ENCODE measurements around the gene CDK17. TPM values are rescaled to one million over a fixed set of nuclear protein-coding genes. Genes with fewer than 3 reads are reported as not detected.

Gene CDK17
- polyA plus RNA-seq, 1 of the 3 experiments (the other 2 are of a cell fraction), result 11.7 TPM

DNA sequence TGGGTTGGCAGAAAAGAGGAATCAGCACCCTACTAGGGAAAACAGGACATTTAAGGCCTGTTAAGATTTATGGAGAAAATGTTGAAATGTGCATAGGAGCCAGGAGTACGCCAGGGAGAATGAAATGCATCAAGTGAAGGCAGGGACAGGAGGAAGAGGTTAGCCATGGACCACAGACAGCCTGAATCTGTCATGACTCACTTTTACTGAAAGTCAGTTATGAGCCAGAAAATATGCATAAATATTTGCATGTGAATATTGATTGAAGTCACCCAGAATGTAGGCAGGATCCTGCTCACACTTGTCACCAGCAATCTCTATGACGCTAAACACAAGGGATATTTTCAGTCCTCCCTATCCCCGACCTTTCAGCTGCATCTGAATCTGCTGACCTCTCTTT is 25.1 kb upstream of the CDK17 start:
- no peak for DNase-seq
- H3K4me2 ChIP-seq, result peak overlapping the region; percentile 77
- peak; percentile 42; the same call in 1 of the 2 replicates for TF ChIP-seq TAF1 (IDR thresholded peaks at IDR 0.05; ENCODE audit: borderline replicate concordance, low read depth, low read length)
- TF ChIP-seq GATA2 (CRISPR knock-in tag; IDR thresholded peaks at IDR 0.05), result no peak
- TF ChIP-seq USF2 (IDR thresholded peaks at IDR 0.05; ENCODE audit: borderline replicate concordance, low read depth, low read length), result no peak
- TF ChIP-seq NRF1 (IDR thresholded peaks at IDR 0.05; ENCODE audit: low read depth, low read length), result no peak
- TF ChIP-seq RXRA (IDR thresholded peaks at IDR 0.05; ENCODE audit: borderline replicate concordance, low read depth), result peak; percentile 63; the same call in 1 of the 2 replicates
- peak; percentile 98 for TF ChIP-seq TCF12 (IDR thresholded peaks at IDR 0.05)
- no peak for TF ChIP-seq MEF2A (IDR thresholded peaks at IDR 0.05; ENCODE audit: borderline replicate concordance, low read depth)
- TF ChIP-seq POLR2AphosphoS5 (IDR thresholded peaks at IDR 0.05; ENCODE audit: low read depth, low read length), result peak; percentile 82
- peak; percentile 95 for TF ChIP-seq PBX3 (IDR thresholded peaks at IDR 0.05)
- peak; percentile 90 for TF ChIP-seq NFIC (IDR thresholded peaks at IDR 0.05; ENCODE audit: borderline replicate concordance)
- no peak for TF ChIP-seq IRF3 (IDR thresholded peaks at IDR 0.05; ENCODE audit: low read depth, low read length)
- 0 out of 2 replicates have a peak, but pooled peaks have one; percentile 68 for TF ChIP-seq FOXM1 (IDR thresholded peaks at IDR 0.05; ENCODE audit: low read depth)
- peak; percentile 82; the same call in 1 of the 2 replicates for TF ChIP-seq TEAD4 (IDR thresholded peaks at IDR 0.05; ENCODE audit: borderline replicate concordance, insufficient read depth)
- TF ChIP-seq RCOR1 (IDR thresholded peaks at IDR 0.05; ENCODE audit: low read length), result 0 out of 2 replicates have a peak, but pooled peaks have one; percentile 29
- TF ChIP-seq EZH2phosphoT487 (IDR thresholded peaks at IDR 0.05; ENCODE audit: borderline replicate concordance, low read depth), result no peak
- peak; percentile 94 for TF ChIP-seq JUND (IDR thresholded peaks at IDR 0.05)
- TF ChIP-seq SIN3A (IDR thresholded peaks at IDR 0.05; ENCODE audit: borderline replicate concordance, low read depth, low read length), result peak; percentile 88; the same call in 1 of the 2 replicates
- TF ChIP-seq, protein P1, sequence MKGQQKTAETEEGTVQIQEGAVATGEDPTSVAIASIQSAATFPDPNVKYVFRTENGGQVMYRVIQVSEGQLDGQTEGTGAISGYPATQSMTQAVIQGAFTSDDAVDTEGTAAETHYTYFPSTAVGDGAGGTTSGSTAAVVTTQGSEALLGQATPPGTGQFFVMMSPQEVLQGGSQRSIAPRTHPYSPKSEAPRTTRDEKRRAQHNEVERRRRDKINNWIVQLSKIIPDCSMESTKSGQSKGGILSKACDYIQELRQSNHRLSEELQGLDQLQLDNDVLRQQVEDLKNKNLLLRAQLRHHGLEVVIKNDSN (IDR thresholded peaks at IDR 0.05; ENCODE audit: borderline replicate concordance, low read depth), result 0 out of 2 replicates have a peak, but pooled peaks have one; percentile 28
- TF ChIP-seq EP300 (IDR thresholded peaks at IDR 0.05; ENCODE audit: borderline replicate concordance in 1 of 2, low read depth in 1 of 2, low read length in 1 of 2), result peak; percentile 76 to 91
- TF ChIP-seq, protein P2, sequence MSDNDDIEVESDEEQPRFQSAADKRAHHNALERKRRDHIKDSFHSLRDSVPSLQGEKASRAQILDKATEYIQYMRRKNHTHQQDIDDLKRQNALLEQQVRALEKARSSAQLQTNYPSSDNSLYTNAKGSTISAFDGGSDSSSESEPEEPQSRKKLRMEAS (IDR thresholded peaks at IDR 0.05; ENCODE audit: low read depth), result peak; percentile 74
- TF ChIP-seq FOSL2 (IDR thresholded peaks at IDR 0.05; ENCODE audit: borderline replicate concordance, low read depth), result peak; percentile 91
- TF ChIP-seq, protein P3, sequence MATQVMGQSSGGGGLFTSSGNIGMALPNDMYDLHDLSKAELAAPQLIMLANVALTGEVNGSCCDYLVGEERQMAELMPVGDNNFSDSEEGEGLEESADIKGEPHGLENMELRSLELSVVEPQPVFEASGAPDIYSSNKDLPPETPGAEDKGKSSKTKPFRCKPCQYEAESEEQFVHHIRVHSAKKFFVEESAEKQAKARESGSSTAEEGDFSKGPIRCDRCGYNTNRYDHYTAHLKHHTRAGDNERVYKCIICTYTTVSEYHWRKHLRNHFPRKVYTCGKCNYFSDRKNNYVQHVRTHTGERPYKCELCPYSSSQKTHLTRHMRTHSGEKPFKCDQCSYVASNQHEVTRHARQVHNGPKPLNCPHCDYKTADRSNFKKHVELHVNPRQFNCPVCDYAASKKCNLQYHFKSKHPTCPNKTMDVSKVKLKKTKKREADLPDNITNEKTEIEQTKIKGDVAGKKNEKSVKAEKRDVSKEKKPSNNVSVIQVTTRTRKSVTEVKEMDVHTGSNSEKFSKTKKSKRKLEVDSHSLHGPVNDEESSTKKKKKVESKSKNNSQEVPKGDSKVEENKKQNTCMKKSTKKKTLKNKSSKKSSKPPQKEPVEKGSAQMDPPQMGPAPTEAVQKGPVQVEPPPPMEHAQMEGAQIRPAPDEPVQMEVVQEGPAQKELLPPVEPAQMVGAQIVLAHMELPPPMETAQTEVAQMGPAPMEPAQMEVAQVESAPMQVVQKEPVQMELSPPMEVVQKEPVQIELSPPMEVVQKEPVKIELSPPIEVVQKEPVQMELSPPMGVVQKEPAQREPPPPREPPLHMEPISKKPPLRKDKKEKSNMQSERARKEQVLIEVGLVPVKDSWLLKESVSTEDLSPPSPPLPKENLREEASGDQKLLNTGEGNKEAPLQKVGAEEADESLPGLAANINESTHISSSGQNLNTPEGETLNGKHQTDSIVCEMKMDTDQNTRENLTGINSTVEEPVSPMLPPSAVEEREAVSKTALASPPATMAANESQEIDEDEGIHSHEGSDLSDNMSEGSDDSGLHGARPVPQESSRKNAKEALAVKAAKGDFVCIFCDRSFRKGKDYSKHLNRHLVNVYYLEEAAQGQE (IDR thresholded peaks at IDR 0.05; ENCODE audit: low read depth, low read length), result peak; percentile 49; the same call in 1 of the 2 replicates
- H3K27me3 ChIP-seq (ENCODE audit: insufficient read depth), result no peaks in the 10 kb centered on the region
- peaks cover 5 to 22% of the 10 kb centered on the region in 2 experiments; a peak in 3 of 4 replicates for H3K4me1 ChIP-seq (ENCODE audit: control insufficient read depth in 1 of 2, insufficient read depth in 2 of 2, low read depth in 1 of 2, low read length in 1 of 2)
- H3K4me3 ChIP-seq (ENCODE audit: low read depth in 2 of 2, low read length in 1 of 2), result no peak overlapping the region
- H4K20me1 ChIP-seq (ENCODE audit: insufficient read depth), result no peaks in the 10 kb centered on the region
- H2AFZ ChIP-seq (ENCODE audit: low read depth), result no peak overlapping the region
- 13% methylated on average over 3 of the region's 3 CpGs for WGBS (ENCODE audit: low lambda C conversion rate)
- ChIA-PET CTCF (no interaction called here), POLR2A (no interaction called here)
- H3K36me3 ChIP-seq (replicated peaks in 1 of 2; ENCODE audit: control insufficient read depth in 1 of 2, insufficient read depth in 2 of 2, low read length in 1 of 2), result no peaks in the 10 kb centered on the region
- no peaks in the 10 kb centered on the region for H3K9me2 ChIP-seq
- peak overlapping the region; percentile 41 to 100; a peak in 3 of 4 replicates for H3K27ac ChIP-seq (ENCODE audit: low read depth in 2 of 2, low read length in 1 of 2)
- H3K79me2 ChIP-seq (ENCODE audit: insufficient read depth), result peaks cover 20% of the 10 kb centered on the region
- H3K9me3 ChIP-seq, result no peaks in the 10 kb centered on the region
- peak overlapping the region; percentile 56; the same call in 1 of the 2 replicates for H3K9ac ChIP-seq
- H3F3A ChIP-seq (replicated peaks; ENCODE audit: insufficient read depth), result peaks cover 55% of the 10 kb centered on the region
